Left lung (tissue), 10 donors: ENCODE measurements around the gene PLXNB1. TPM values are rescaled to one million over a fixed set of nuclear protein-coding genes. Genes with fewer than 3 reads are reported as not detected.
"Not testable (repeated sequence)": the region's sequence is repeated elsewhere in the genome, so short reads cannot be mapped to it uniquely, and the experiment has no call there.

ENCODE experiments used
- ATAC-seq: fragments of 200-7000 bp; cut with Tn5 transposase; one replicate; pipeline ENCODE4 v1.9.1; 2020; ENCODE audit warnings: moderate library complexity
- DNase-seq, 4 donors: peaks; one replicate each; pipeline ENCODE4 v3.0.0-alpha.2; 2013 to 2020
- H3K27ac ChIP-seq, 2 donors: fragments of 200-600 bp; sonication (generic) in 1 of 2; one replicate each; pipeline versions ENCODE4 v1.5.0 to v1.8.0; 2020 to 2021
- H3K27me3 ChIP-seq, 2 donors: fragments of 200-600 bp; sonication (generic) in 1 of 2; one replicate each; pipeline versions ENCODE4 v1.5.0 to v1.8.0; 2020 to 2021
- H3K36me3 ChIP-seq, 2 donors: fragments of 200-600 bp; sonication (generic) in 1 of 2; one replicate each; pipeline versions ENCODE4 v1.5.0 to v1.8.0; 2020 to 2021
- H3K4me1 ChIP-seq, 2 donors: fragments of 200-600 bp; one replicate each; pipeline ENCODE4 v1.8.0; 2021
- H3K4me3 ChIP-seq, 2 donors: fragments of 200-600 bp; sonication (generic) in 1 of 2; one replicate each; pipeline versions ENCODE4 v1.5.0 to v1.8.0; 2020 to 2021; ENCODE audit warnings: mild to moderate bottlenecking in 1 of 2
- H3K9me3 ChIP-seq, 2 donors: fragments of 200-600 bp; sonication (generic) in 1 of 2; one replicate each; pipeline versions ENCODE4 v1.5.0 to v1.8.0; 2020 to 2021
- intact Hi-C, 2 donors: fragments of 100-400 bp; cut with DNase I; formaldehyde crosslinking; loops; one replicate each; pipeline versions ENCODE4 v1.11.2 to v1.14.2; 2022
- polyA plus RNA-seq, 6 donors: library from polyadenylated mRNA; unstranded; fragments of 120-200 nt; gene quantifications; one replicate each; pipeline ENCODE4 v1.2.1, GENCODE V29; 2013; ENCODE audit not compliant: insufficient read length in 6 of 6
- total RNA-seq, 2 donors: library from RNA; stranded (reverse); fragmentation: NEBNext Ultra II Directional; extraction: Animal tissue kit (Norgen Biotek cat#: 25700); gene quantifications; one replicate each; pipeline ENCODE4 v1.2.1, GENCODE V29; 2021
- TF ChIP-seq, protein P1 (sequence below), 2 donors: fragments of 200-600 bp; sonication (generic) in 1 of 2; IDR thresholded peaks; one replicate each; pipeline versions ENCODE4 v1.5.0 to v1.8.0; 2021; ENCODE audit warnings: antibody characterized with exemption in 2 of 2
- donor health status: DM: no; HTN: yes; CAD: no.
- donor health status: DM: no; HTN: no; CAD: no.

The PLXNB1 gene
- total and polyA plus RNA-seq, 8 donors = 65.0 to 161 (median 109) TPM

DNA sequence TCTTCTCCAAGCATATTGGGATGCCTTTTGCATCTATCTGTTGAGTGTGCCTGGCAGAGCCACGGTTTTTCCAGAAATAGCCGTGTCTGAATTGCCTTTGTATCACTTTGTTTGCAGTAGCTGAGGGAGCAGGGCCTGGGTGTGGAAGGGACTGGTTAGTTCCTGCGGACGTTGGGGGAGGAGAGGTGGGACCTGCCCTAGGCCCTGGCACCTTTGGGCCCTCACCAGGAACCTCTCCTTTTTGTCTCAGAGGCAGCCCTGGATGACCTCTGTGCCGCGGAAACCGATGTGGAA, 35.3 kb upstream of the PLXNB1 start:
- DNase-seq (no peak), ATAC-seq (no peak)
- H3K36me3 ChIP-seq = peaks cover 0 to 71% of the 10 kb centered on the region in 2 donors
- TF ChIP-seq, protein P1, sequence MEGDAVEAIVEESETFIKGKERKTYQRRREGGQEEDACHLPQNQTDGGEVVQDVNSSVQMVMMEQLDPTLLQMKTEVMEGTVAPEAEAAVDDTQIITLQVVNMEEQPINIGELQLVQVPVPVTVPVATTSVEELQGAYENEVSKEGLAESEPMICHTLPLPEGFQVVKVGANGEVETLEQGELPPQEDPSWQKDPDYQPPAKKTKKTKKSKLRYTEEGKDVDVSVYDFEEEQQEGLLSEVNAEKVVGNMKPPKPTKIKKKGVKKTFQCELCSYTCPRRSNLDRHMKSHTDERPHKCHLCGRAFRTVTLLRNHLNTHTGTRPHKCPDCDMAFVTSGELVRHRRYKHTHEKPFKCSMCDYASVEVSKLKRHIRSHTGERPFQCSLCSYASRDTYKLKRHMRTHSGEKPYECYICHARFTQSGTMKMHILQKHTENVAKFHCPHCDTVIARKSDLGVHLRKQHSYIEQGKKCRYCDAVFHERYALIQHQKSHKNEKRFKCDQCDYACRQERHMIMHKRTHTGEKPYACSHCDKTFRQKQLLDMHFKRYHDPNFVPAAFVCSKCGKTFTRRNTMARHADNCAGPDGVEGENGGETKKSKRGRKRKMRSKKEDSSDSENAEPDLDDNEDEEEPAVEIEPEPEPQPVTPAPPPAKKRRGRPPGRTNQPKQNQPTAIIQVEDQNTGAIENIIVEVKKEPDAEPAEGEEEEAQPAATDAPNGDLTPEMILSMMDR (IDR thresholded peaks at IDR 0.05) = no peak
- no peaks in the 10 kb centered on the region for H3K9me3 ChIP-seq
- peaks cover 26 to 53% of the 10 kb centered on the region in 2 donors for H3K4me1 ChIP-seq
- no peak overlapping the region for H3K4me3 ChIP-seq
- peak overlapping the region; percentile 100 for H3K27ac ChIP-seq
- no peaks in the 10 kb centered on the region for H3K27me3 ChIP-seq
- intact Hi-C loops = loop anchor here (5.0 to 10.0 kb wide), 3 partner anchors 37 to 87 kb away; partner anchors contain the start of gene SHISA5 (in 1 of the 2)

DNA sequence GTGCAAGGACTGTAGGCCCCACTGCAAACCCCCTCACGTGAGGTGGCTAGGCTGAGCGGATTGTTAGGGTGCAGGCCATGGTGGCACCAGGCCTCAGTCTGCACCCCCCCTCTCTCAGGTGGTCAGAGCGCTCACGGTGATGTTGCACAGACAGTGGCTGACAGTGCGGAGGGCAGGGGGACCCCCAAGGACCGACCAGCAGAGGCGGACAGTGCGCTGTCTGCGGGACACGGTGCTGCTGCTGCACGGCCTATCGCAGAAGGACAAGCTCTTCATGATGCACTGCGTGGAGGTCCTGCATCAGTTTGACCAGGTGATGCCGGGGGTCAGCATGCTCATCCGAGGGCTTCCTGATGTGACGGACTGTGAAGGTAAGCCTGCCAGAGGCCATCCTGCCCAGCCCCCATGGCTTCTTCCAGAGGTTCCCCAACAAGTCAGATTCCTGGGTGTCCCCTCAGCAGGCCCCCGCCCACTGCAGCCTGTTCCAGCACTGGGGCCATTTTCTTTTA, 34.9 kb upstream of the PLXNB1 start:
- peaks cover 0 to 71% of the 10 kb centered on the region in 2 donors for H3K36me3 ChIP-seq
- no peaks in the 10 kb centered on the region for H3K27me3 ChIP-seq
- ATAC-seq (no peak), DNase-seq (peak in 1 of 4 donors; percentile 76)
- TF ChIP-seq, protein P1 (IDR thresholded peaks at IDR 0.05) = no peak
- peak overlapping the region; percentile 100 for H3K27ac ChIP-seq
- no peaks in the 10 kb centered on the region for H3K9me3 ChIP-seq
- no peak overlapping the region for H3K4me3 ChIP-seq
- intact Hi-C loops = loop anchor here (5.0 to 10.0 kb wide), 3 partner anchors 38 to 88 kb away; partner anchors contain the start of gene SHISA5 (in 1 of the 2)
- peaks cover 22 to 49% of the 10 kb centered on the region in 2 donors for H3K4me1 ChIP-seq

DNA sequence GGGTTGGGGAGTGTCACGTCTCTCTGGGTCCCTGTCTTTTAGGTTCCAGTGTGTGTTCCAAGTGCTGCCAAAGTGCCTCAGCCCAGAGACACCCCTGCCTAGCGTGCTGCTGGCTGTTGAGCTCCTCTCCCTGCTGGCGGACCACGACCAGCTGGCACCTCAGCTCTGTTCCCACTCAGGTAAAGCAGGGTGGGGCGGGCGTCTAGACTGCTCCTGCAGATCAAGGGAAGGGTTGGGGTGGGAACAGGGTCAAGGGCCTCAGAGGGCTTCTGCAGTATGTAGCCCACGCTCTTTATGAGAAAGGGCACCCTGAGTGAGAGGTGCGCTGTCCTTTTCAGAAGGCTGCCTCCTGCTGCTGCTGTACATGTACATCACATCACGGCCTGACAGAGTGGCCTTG, 33.8 kb upstream of the PLXNB1 start:
- Histone ChIP-seq H3K36me3 (peaks cover 0 to 71% of the 10 kb centered on the region in 2 donors), H3K9me3 (no peaks in the 10 kb centered on the region), H3K27me3 (no peaks in the 10 kb centered on the region), H3K4me1 (peaks cover 19 to 38% of the 10 kb centered on the region in 2 donors), H3K27ac (peak overlapping the region in 1 of 2 donors; percentile 100), H3K4me3 (no peak overlapping the region)
- TF ChIP-seq, protein P1 (IDR thresholded peaks at IDR 0.05) = no peak
- ATAC-seq = no peak
- intact Hi-C loops = loop anchor here in 1 of 2 donors (10.0 kb wide), 1 partner anchor 81 kb away; no protein-coding TSS in a partner anchor
- no peak for DNase-seq

DNA sequence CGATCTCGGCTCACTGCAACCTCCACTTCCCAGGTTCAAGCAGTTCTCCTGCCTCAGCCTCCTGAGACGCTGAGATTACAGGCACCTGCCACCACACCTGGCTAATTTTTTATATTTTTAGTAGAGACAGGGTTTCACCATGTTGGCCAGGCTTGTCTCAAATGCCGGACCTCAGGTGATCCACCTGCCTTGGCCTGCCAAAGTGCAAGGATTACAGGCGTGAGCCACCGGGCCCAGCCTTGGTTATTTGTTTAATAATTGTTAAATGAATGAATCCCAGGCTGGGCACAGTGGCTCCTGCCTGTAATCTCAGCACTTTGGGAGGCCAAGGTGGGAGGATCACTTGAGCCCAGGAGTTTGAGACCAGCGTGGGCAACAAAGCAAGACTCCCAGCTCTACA, 31.9 kb upstream of the PLXNB1 start:
- intact Hi-C loops = loop anchor here in 1 of 2 donors (10.0 kb wide), 1 partner anchor 83 kb away; no protein-coding TSS in a partner anchor
- H3K9me3 ChIP-seq, H3K27me3 ChIP-seq, H3K27ac ChIP-seq, ATAC-seq, H3K4me3 ChIP-seq, DNase-seq: not testable (repeated sequence)
- H3K4me1 ChIP-seq = peaks cover 8 to 19% of the 10 kb centered on the region in 2 donors
- peaks cover 0 to 69% of the 10 kb centered on the region in 2 donors for H3K36me3 ChIP-seq

DNA sequence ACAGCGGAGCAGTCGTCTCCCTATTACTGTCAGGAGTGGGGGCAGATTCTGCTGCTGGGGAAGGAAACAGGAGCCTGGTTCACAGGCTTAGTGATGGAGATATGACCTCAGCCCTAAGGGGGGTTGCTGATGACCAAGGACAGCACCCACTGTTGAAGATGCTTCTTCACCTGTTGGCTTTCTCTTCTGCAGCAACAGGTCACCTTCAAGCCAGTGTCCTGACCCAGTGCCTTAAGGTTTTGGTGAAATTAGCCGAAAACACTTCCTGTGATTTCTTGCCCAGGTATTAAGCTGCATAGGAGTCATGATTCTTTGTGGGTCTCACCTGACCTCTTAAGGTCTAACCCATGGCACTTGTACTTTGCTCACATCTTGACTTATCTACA, 30.6 kb upstream of the PLXNB1 start:
- H3K27ac ChIP-seq = no peak overlapping the region
- H3K27me3 ChIP-seq = no peaks in the 10 kb centered on the region
- no peak overlapping the region for H3K4me3 ChIP-seq
- ATAC-seq (no peak), DNase-seq (no peak)
- peaks cover 4 to 7% of the 10 kb centered on the region in 2 donors for H3K4me1 ChIP-seq
- intact Hi-C loops = loop anchor here in 1 of 2 donors (10.0 kb wide), 1 partner anchor 84 kb away; no protein-coding TSS in a partner anchor
- no peaks in the 10 kb centered on the region for H3K9me3 ChIP-seq
- TF ChIP-seq, protein P1 (IDR thresholded peaks at IDR 0.05) = no peak
- peaks cover 0 to 80% of the 10 kb centered on the region in 2 donors for H3K36me3 ChIP-seq
